ENCODE data around the gene CDSN. TPM values are rescaled to one million over a fixed set of nuclear protein-coding genes. Genes with fewer than 3 reads are reported as not detected.

CDSN gene
- total and polyA plus RNA-seq, 2 of the 8 experiments (the other 6 are each of a cell fraction or from before 2014, with no cell fraction given) = not detected

DNA sequence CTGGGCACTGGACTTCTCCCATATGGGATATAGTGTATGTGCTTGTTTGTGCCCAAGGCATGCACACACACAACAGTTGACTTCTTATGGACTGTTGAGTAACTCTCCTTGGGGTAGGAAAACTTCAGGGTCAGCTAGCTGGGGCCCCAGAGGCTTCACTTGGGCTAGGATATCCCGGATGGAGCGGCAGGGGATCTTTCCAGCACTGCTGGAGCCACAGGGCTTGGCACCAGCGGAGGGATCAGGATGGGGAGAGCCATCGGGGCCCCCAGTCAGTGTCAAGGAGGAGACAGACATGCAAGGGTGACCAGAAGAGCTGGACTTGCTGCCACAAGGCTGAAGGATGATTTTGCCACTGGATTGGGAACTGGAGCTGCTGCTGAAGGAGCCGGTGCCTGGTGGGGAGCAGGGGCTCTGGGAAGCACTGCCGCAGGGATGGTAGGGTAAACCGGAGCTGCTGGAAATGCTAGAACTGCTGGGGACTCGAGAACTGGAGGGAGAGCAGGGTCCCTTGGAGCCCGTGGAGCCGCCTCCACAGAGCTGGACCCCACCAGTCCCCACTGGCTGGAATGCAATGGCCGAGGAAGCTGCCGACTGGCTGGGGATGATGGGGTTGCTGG, 4.2 kb downstream of the CDSN start:
- H2BK120ac ChIP-seq (replicated peaks; ENCODE audit: low read depth, low read length) = no peak overlapping the region
- no peak overlapping the region for H3K27ac ChIP-seq (ENCODE audit: low read depth, low read length)
- H2AK5ac ChIP-seq (ENCODE audit: low read depth, low read length) = no peak overlapping the region
- H3K56ac ChIP-seq (replicated peaks; ENCODE audit: insufficient read length, low read depth, low read length) = no peak overlapping the region
- no peak overlapping the region for H4K91ac ChIP-seq (replicated peaks; ENCODE audit: insufficient read length, low read length)
- no peak overlapping the region for H2AFZ ChIP-seq (ENCODE audit: low read length)
- 0 out of 2 replicates have a peak overlapping the region, but pooled peaks have one; percentile 50 for H2BK12ac ChIP-seq (ENCODE audit: low read depth, low read length)
- H3K79me1 ChIP-seq (ENCODE audit: low read depth, low read length) = no peaks in the 10 kb centered on the region
- H4K20me1 ChIP-seq (replicated peaks in 1 of 2; ENCODE audit: control insufficient read depth in 1 of 2, insufficient read depth in 2 of 2, low read length in 2 of 2) = no peaks in the 10 kb centered on the region
- H3K14ac ChIP-seq (ENCODE audit: insufficient read length) = no peak overlapping the region
- peaks cover 0 to 4% (median 0%) of the 10 kb centered on the region in 4 experiments; a peak in 1 of 7 replicates for H3K27me3 ChIP-seq (replicated peaks in 1 of 4; ENCODE audit: control insufficient read depth in 3 of 4, extremely low read depth in 1 of 4, insufficient read depth in 3 of 4, low read length in 3 of 4)
- H2BK15ac ChIP-seq (ENCODE audit: low read length) = no peak overlapping the region
- no peaks in the 10 kb centered on the region for H3K9me3 ChIP-seq (ENCODE audit: insufficient read depth in 2 of 2, low read depth in 1 of 2, low read length in 1 of 2)
- DNase-seq (ENCODE audit: low read depth in 1 of 2, low spot score in 2 of 2) = no peak
- no peak overlapping the region for H2BK20ac ChIP-seq (ENCODE audit: low read length)
- peaks cover 0 to 11% (median 6%) of the 10 kb centered on the region in 4 experiments; a peak in 5 of 7 replicates for H3K4me1 ChIP-seq (replicated peaks in 1 of 4; ENCODE audit: control insufficient read depth in 3 of 4, insufficient read depth in 4 of 4, low read length in 3 of 4)
- H2BK5ac ChIP-seq (ENCODE audit: low read depth, low read length) = no peak overlapping the region
- FAIRE-seq = no peak
- no peaks in the 10 kb centered on the region for H3K79me2 ChIP-seq (ENCODE audit: control insufficient read depth in 1 of 2, insufficient read depth in 2 of 2, low read length in 2 of 2)
- ChIA-PET POLR2A (ENCODE audit: partially characterized antibody) (interaction anchor here (1.0 to 68.5 kb wide), 4 partner anchors 8 to 53 kb away, joined by 3 to 2251 read pairs (median 4); partner anchors contain the start of genes CCHCR1, POU5F1, PSORS1C2 and TCF19), CTCF (ENCODE audit: partially characterized antibody) (interaction anchor here (0.7 to 10.6 kb wide), 11 partner anchors 13 to 281 kb away, joined by 3 to 187 read pairs (median 5); no protein-coding TSS in a partner anchor)
- no peak overlapping the region for H3K4me2 ChIP-seq (ENCODE audit: insufficient read depth in 1 of 2, low read depth in 2 of 2, low read length in 2 of 2)
- no peaks in the 10 kb centered on the region; the same call in 1 of the 2 replicates for H3K23me2 ChIP-seq (ENCODE audit: low read depth, low read length)
- H3K18ac ChIP-seq (ENCODE audit: extremely low read depth, low read length) = no peak overlapping the region
- no peak overlapping the region for H4K8ac ChIP-seq (ENCODE audit: extremely low read depth, insufficient read depth, low read length)
- H3K4me3 ChIP-seq (ENCODE audit: extremely low read depth in 1 of 4, insufficient read depth in 2 of 4, low read depth in 3 of 4, low read length in 4 of 4) = no peak overlapping the region
- H3K9ac ChIP-seq (replicated peaks in 1 of 4; ENCODE audit: extremely low read depth in 1 of 4, low read depth in 3 of 4, low read length in 3 of 4) = no peak overlapping the region
- no peak overlapping the region for H3K4ac ChIP-seq (replicated peaks; ENCODE audit: insufficient read length, low read depth, low read length)
- H3K23ac ChIP-seq (ENCODE audit: insufficient read length) = no peak overlapping the region
- no peaks in the 10 kb centered on the region for H3K36me3 ChIP-seq (ENCODE audit: control insufficient read depth in 2 of 4, insufficient read depth in 4 of 4, low read length in 3 of 4)
- 96% methylated on average over 11 of the region's 12 CpGs; no CpG with 5 or more reads in 1 of the 2 experiments for WGBS, 2 experiments (ENCODE audit: extremely low coverage in 1 of 2, insufficient coverage in 1 of 2, insufficient read length in 1 of 2, insufficient replicate concordance in 2 of 2, low coverage in 1 of 2, low lambda C conversion rate in 2 of 2, missing lambda C conversion rate in 1 of 2)
- no peak overlapping the region for H4K5ac ChIP-seq (ENCODE audit: insufficient read length, low read depth, low read length)
- TF ChIP-seq SIN3A (conservative IDR thresholded peaks at IDR 0.05 in 1 of 2, IDR thresholded peaks at IDR 0.05 in 1 of 2; ENCODE audit: low read depth in 1 of 2, low read length in 2 of 2) (no peak), EP300 (IDR thresholded peaks at IDR 0.05; ENCODE audit: borderline replicate concordance in 1 of 2, low read depth in 2 of 2, low read length in 2 of 2) (no peak), YY1 (IDR thresholded peaks at IDR 0.05; ENCODE audit: low read depth, low read length) (no peak), RBBP5 (IDR thresholded peaks at IDR 0.05; ENCODE audit: borderline replicate concordance, low read depth, low read length) (no peak), ZNF274 (IDR thresholded peaks at IDR 0.05; ENCODE audit: borderline replicate concordance, extremely low read depth, low read length) (no peak), TCF12 (IDR thresholded peaks at IDR 0.05; ENCODE audit: low read depth, low read length) (no peak), SIRT6 (IDR thresholded peaks at IDR 0.05; ENCODE audit: low read length) (no peak), GABPA (IDR thresholded peaks at IDR 0.05; ENCODE audit: borderline replicate concordance, insufficient read depth, low read length) (no peak)
- TF ChIP-seq, protein P1, sequence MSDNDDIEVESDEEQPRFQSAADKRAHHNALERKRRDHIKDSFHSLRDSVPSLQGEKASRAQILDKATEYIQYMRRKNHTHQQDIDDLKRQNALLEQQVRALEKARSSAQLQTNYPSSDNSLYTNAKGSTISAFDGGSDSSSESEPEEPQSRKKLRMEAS (IDR thresholded peaks at IDR 0.05) = no peak
- TF ChIP-seq, protein P2, sequence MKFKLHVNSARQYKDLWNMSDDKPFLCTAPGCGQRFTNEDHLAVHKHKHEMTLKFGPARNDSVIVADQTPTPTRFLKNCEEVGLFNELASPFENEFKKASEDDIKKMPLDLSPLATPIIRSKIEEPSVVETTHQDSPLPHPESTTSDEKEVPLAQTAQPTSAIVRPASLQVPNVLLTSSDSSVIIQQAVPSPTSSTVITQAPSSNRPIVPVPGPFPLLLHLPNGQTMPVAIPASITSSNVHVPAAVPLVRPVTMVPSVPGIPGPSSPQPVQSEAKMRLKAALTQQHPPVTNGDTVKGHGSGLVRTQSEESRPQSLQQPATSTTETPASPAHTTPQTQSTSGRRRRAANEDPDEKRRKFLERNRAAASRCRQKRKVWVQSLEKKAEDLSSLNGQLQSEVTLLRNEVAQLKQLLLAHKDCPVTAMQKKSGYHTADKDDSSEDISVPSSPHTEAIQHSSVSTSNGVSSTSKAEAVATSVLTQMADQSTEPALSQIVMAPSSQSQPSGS (IDR thresholded peaks at IDR 0.05; ENCODE audit: low read length) = no peak

Measured in H1 (cell line).